Epithelial cell of proximal tubule (primary cell): ENCODE data around the gene HTR2A. TPM values are rescaled to one million over a fixed set of nuclear protein-coding genes. Genes with fewer than 3 reads are reported as not detected.

ENCODE experiments used
- DNase-seq: peaks from one replicate; pipeline ENCODE4 v3.0.0-alpha.2; 2011; ENCODE audit warnings: low read depth
- H3K4me3 ChIP-seq: 2 replicates; pipeline ENCODE4 v1.5.1; 2011; ENCODE audit warnings: low read depth, mild to moderate bottlenecking, low read length
- total RNA-seq: library from RNA; depleted of rRNA; stranded (reverse); fragments of >200 nt; gene quantifications from 2 replicates; pipeline ENCODE4 v1.2.3, GENCODE V29; 2015
- TF ChIP-seq, protein P1 (sequence below): conservative IDR thresholded peaks from 2 replicates; pipeline ENCODE4 v1.5.1; 2012; ENCODE audit warnings: low read depth, mild to moderate bottlenecking, low read length

The HTR2A gene
- total RNA-seq, 1 donor from 2014 or later = not detected

DNA sequence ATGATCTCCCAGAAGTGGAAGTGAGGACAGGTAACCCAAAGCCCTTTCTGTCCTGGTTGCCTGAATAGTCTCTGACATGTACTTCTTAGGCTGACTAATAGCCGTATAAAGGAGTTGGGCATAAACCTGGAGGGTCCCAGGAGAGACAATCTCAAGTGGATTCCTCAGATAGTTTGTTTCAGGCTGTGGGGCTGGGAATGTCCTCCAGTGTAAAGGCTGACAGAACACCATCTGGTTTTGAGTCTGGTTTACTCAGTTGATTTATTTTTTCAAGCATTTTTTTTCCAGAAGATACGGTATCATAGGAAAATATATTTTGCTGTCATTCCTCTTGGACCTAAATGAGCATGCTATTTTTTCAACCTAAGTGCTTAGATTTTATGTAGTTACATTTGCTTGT, 15.2 kb downstream of the HTR2A start:
- DNase-seq = no peak
- no peak overlapping the region for H3K4me3 ChIP-seq
- TF ChIP-seq, protein P1, sequence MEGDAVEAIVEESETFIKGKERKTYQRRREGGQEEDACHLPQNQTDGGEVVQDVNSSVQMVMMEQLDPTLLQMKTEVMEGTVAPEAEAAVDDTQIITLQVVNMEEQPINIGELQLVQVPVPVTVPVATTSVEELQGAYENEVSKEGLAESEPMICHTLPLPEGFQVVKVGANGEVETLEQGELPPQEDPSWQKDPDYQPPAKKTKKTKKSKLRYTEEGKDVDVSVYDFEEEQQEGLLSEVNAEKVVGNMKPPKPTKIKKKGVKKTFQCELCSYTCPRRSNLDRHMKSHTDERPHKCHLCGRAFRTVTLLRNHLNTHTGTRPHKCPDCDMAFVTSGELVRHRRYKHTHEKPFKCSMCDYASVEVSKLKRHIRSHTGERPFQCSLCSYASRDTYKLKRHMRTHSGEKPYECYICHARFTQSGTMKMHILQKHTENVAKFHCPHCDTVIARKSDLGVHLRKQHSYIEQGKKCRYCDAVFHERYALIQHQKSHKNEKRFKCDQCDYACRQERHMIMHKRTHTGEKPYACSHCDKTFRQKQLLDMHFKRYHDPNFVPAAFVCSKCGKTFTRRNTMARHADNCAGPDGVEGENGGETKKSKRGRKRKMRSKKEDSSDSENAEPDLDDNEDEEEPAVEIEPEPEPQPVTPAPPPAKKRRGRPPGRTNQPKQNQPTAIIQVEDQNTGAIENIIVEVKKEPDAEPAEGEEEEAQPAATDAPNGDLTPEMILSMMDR = no peak

DNA sequence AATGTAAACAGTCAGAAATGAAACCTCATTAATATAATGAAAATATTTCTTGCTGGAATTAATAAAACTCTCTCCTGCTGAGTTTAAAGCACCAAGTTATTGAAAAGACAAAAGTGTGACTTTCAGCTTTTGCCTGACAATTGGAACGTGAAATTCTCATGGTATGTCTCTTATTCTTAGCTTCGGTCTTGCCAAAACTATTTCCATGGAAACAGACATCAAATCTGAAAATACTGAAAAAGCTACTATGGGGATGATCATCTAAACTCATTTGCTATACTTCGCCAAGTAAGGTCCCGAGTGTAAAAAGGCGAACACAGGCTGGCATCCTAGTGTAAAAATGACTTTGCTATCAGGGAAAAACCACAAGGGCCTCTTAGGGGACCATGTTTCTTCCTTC, 22.8 kb downstream of the HTR2A start:
- no peak for DNase-seq
- no peak overlapping the region for H3K4me3 ChIP-seq
- TF ChIP-seq, protein P1 = no peak

DNA sequence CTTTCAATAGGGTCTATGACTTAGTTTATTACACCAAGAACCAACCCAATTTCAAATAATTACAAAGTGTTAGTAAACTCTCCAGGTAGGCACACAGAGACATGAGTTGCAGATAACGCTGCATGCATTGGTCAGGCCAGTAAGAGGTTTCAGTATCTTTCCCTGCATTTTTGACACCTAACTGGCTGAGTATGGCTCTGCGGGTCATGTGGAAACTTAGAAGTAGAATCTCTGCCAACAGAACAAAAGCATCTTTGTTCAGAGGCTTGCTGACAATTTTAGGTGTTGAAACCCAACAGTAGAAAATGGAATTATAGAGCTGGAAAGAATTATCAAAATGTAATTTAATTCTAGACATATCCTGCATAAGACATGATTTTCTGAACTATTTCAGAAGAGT, 25.3 kb downstream of the HTR2A start:
- DNase-seq = no peak
- TF ChIP-seq, protein P1 = no peak
- H3K4me3 ChIP-seq = no peak overlapping the region

DNA sequence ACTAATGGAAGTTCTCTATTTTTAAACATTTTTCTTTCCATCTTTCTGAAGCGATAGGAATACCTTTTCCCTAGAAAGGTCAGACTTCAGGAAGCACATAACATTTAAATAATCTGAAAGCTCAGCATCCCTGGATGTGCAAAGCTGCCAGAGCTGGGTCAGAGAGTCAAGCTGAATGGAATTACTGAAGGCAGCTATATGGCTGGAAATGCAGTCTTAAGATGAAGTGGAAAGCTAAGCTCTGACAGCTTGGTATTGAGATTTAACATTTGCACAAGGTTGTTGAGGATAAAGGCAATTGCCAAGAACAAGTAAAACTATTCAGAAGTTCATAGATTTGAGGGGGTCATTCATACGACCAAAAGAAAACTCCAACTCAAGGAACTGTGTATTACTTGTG, 28.8 kb downstream of the HTR2A start:
- TF ChIP-seq, protein P1 = no peak
- no peak overlapping the region for H3K4me3 ChIP-seq
- no peak for DNase-seq

DNA sequence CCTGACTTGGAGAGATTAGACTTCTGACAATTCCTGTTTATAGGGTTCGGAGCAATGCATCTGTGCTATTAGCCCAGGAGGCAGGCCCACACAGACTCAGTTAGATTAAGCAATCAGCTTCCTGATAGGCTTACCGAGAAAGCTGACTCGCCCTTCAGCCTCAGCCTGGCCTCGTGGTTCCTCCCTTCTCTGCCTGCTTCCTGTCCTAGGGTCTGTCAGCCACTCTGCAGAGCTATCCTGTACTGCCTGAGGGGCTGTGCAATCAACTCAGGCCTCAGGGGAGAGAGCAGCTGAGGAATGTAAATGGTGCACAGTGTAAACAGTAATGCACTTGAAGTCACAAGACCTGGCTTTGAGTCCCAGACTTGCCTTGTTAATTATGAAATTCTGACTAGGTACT, 30.7 kb downstream of the HTR2A start:
- no peak for DNase-seq
- TF ChIP-seq, protein P1 = no peak
- H3K4me3 ChIP-seq = no peak overlapping the region

DNA sequence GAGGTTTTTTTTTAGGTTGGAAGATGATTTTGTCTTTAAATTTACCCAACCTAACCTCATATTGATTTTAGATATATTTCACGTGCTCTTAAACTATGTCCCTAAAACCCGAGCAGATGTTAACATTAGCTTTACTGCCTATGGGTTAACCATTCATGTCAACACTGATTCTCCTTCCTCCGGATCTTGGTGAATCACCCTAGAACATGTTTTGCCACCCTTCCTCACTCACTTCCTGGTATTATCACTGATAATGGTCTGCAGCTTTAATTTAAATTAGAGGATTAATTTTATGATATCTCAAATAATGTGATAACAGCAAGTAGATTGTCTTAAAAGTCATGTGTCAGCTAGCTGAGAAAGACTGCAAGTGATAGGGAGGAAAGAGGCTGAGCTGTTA, 31.9 kb downstream of the HTR2A start:
- no peak for DNase-seq
- TF ChIP-seq, protein P1 = no peak
- H3K4me3 ChIP-seq = no peak overlapping the region

DNA sequence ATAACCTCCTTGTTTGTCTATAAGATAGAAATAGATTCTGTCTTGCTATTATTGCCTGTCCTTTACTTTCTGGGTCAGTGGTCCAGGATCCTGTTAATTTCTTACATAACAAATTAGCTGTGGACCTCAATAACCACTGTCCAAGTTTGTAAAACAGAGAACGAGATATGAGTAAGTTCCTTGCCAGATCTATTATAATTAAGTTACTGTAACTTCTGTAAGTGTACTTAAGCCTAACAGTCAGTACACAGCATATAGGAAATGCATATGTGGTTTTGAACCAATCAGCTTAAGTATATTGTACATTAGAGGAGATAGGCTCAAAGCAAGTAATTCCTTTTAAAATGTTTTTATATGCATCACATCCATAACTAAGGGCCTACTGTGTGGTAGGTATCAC, 34.9 kb downstream of the HTR2A start:
- TF ChIP-seq, protein P1 = no peak
- DNase-seq = no peak

More for the DNA sequence above, 34.9 kb downstream of the HTR2A start:
- no peak overlapping the region for H3K4me3 ChIP-seq
